GM18861 (cell line): ENCODE measurements around the gene S100PBP.

ENCODE experiments used
- ATAC-seq: cut with Tn5 transposase; IDR thresholded peaks from one replicate; pipeline ENCODE4 v1.9.1; 2021; ENCODE audit not compliant: unreplicated experiment

Gene S100PBP

DNA sequence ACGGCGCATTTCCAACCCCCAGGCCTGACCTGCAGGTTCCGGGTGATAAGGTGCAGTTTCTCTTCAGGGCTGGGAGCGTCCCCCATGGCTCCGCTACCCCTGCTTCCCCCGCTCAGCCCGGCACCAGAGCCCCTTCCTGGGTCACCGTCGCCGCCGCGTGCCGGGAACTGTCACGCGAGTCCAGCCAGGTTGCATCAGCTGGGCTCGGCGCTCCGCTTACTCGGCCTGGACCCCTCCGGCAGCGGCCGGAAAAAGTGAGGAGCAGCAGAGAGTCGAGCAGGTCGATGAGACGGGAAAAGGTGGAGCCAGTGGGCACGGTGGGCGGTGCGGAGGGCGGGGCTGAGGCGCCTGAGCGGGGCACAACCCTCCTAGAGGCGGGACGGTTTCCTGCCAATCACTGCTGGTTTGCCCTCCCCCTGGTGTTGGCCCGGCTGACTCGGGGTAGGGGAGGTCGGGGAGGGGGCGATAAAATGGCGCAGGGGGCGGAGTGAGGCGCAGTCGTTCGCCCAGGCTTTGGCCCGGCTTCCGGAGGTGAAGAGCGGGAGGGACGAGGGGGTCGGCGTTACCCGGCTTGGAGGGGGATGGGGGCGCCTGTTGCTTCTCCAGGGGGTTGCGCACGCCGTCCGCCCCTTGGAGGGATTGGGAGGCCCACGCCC, at the start of gene S100PBP, which contains the start of gene YARS1:
S100PBP (plus strand) TSS at position 495 of the 656 bp plus-strand sequence. CDS start 8,447 bp downstream, outside the sequence.
YARS1 (minus strand) TSS at position 200 of the 656 bp plus-strand sequence; CDS start at position 86, 114 bp downstream.
- ATAC-seq, result peak; percentile 69

DNA sequence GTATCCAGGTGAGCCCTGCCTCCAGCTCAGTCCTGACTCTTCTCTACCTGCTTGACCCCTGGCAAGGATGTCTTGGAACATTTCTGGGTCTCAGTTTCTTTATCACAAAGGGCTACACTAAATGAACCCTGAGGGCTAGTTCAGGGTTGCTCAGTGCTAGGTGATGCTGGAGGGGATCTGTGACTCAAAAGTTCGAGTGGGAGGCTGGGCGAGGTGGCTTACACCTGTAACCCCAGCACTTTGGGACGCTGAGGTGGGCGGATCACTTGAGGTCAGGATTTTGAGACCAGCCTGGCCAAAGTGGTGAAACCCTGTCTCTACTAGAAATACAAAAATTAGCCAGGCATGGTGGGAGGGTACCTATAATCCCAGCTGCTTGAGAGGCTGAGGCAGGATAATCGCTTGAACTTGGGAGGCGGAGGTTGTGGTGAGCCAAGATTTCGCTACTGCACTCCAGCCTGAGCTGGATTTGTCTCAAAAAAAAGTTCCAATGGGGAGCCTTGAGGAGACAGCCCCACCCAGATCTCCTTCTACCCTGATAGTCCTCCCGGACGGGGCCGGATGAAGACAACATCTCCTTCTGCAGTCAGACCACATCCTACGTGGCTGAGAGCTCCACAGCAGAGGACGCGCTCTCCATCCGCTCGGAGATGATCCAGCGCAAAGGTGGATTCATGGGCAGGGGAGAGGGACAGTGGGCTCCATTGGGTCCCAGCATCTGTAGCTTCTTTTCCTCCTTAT, 49.2 kb upstream of the S100PBP start:
- ATAC-seq, result no peak

DNA sequence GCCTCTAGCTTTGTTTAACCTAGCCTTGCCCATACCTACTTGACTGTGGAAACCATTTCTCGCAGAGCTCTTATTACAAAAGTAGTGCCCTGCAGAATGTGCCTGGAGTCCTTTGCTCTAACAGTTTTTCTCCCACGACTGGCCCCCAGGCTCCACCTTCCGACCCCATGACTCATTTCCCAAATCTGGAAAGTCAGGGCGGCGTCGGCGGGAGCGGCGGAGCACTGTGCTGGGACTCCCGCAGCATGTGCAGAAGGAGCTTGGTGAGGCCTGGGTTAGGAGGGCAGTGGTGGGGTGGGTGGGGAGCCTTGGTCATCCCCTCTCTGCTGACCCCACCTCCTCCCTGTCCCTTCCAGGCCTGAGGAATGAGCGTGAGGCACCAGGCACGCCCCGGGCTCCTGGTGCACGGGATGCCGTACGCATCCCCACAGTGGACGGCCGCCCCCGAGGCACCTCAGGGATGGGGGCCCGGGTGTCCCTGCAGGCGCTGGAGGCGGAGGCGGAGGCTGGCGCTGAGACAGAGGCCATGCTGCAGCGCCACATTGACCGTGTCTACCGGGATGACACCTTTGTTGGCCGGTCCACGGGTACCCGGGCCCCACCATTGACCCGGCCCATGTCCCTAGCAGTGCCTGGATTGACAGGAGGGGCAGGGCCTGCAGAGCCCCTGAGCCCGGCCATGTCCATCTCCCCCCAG, 47.8 kb upstream of the S100PBP start:
- ATAC-seq, result no peak

DNA sequence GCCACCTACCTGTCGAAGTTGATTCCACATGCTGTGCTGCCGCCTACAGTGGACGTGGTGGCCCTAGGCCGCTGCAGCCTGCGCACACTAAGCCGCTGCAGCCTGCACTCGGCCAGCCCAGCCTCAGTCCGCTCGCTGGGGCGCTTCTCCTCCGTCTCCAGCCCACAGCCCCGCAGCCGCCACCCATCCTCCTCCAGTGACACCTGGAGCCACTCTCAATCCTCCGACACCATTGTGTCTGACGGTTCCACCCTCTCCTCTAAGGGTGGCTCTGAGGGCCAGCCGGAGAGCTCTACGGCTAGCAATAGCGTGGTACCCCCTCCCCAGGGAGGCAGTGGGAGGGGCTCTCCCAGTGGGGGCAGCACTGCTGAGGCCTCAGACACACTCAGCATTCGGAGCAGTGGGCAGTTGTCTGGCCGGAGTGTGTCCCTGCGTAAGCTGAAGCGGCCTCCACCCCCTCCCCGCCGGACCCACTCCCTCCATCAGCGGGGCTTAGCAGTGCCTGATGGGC, 47.2 kb upstream of the S100PBP start:
- ATAC-seq, result no peak

DNA sequence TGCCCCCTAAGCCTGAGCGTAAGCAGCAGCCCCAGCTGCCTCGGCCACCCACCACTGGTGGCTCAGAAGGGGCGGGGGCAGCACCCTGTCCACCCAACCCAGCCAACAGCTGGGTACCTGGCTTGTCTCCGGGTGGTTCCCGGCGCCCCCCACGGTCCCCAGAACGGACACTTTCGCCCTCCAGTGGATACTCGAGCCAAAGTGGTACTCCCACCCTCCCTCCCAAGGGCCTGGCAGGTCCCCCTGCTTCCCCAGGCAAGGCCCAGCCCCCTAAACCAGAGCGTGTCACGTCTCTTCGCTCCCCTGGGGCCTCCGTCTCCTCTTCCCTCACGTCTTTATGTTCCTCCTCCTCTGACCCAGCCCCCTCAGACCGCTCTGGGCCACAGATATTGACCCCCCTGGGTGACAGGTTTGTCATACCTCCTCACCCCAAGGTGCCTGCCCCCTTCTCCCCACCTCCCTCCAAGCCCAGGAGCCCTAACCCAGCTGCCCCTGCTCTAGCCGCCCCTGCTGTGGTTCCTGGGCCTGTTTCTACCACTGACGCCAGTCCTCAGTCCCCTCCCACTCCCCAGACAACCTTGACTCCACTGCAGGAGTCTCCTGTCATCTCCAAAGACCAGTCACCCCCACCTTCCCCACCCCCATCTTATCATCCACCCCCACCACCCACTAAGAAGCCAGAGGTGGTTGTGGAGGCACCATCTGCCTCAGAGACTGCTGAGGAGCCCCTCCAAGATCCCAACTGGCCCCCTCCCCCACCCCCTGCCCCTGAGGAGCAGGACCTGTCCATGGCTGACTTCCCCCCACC, 46.5 kb upstream of the S100PBP start:
- no peak for ATAC-seq

DNA sequence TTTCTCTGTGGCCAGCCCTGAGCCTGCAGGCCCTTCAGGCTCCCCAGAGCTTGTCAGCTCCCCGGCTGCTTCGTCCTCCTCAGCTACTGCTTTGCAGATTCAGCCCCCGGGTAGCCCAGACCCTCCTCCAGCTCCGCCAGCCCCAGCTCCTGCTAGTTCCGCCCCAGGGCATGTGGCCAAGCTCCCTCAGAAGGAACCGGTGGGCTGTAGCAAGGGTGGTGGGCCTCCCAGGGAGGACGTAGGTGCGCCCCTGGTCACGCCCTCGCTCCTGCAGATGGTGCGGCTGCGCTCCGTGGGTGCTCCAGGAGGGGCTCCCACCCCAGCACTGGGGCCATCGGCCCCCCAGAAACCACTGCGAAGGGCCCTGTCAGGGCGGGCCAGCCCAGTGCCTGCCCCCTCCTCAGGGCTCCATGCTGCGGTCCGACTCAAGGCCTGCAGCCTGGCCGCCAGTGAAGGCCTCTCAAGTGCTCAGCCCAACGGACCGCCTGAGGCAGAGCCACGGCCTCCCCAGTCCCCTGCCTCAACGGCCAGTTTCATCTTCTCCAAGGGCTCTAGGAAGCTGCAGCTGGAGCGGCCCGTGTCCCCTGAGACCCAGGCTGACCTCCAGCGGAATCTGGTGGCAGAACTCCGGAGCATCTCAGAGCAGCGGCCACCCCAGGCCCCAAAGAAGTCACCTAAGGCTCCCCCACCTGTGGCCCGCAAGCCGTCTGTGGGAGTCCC, 45.7 kb upstream of the S100PBP start:
- ATAC-seq, result no peak

DNA sequence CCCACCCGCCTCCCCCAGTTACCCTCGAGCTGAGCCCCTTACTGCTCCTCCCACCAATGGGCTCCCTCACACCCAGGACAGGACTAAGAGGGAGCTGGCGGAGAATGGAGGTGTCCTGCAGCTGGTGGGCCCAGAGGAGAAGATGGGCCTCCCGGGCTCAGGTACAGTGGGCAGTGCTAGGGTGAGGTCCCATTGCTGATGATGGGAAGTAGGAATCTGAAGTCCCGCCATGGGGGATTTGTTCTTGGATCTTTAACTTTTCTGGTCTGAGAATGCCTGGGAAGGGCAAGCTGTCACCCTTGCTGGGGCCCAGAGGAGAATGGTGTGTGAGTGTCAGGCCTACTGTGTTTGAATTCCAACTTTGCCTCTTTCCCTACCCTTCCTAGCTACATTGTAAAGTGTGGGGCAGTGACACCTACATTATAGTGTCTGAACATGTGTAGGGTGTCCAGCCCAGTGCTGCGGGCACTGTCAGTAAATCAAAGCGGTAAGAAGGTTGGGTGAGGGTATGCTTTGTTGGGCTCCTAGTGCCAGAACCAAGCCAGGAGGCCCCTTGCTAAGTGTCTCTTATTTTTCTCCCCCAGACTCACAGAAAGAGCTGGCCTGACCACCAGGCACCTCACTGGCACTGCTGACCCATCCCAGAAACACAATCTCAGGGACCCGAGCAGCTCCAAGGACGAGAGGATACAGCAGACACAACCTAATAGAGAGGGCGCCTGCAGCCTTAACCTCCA, 45.0 kb upstream of the S100PBP start:
- ATAC-seq, result no peak

DNA sequence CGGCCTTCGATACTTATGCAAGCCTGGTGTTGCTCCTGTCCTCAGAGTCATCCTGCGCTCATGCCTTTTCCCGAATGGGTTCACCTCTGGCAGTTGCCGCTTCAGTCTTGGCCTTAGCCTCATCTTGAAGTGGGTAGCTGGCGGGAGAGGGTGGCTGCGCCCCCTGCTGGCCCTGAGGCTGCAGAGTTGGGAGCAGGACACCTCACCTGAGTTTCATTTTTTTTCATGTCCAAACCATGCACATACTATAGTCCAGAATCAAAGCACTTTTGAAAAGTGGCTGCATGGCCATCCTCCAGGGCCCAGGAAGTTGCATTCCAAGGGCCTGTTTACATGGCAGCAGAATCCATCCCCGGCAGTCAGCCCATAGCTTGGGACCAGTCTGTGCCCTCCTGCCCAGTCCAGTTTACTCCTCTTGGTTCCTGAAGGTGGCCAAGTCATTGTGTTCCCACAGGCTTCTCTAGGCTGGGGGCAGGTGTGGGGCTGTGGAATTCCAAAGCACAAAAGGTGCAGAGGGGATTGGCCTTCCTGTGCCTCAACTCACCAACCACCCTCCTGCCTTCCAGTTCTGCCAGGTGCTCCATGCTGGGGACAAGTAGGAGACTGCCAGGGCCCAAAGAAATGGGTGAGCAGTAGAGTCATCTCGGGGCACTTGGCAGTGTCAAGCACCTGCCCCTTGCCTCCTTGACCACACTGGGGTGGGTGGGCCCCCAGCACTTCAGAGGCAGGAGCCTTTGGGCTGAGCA, 44.3 kb upstream of the S100PBP start:
- ATAC-seq, result no peak

DNA sequence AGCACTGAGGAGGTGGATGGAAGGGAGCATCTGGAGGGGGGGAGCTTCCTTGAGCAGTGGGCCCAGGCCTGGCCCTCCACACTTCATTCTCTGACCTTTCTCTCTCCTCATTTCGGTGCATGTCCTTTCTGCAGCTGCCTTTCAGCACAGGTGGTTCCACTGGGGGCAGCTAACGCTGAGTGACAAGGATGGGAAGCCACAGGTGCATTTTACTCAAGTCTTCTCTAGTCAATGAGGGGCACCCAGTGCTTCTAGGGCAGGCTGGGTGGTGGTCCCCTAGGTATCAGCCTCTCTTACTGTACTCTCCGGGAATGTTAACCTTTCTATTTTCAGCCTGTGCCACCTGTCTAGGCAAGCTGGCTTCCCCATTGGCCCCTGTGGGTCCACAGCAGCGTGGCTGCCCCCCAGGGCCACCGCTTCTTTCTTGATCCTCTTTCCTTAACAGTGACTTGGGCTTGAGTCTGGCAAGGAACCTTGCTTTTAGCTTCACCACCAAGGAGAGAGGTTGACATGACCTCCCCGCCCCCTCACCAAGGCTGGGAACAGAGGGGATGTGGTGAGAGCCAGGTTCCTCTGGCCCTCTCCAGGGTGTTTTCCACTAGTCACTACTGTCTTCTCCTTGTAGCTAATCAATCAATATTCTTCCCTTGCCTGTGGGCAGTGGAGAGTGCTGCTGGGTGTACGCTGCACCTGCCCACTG, 43.5 kb upstream of the S100PBP start:
- no peak for ATAC-seq

DNA sequence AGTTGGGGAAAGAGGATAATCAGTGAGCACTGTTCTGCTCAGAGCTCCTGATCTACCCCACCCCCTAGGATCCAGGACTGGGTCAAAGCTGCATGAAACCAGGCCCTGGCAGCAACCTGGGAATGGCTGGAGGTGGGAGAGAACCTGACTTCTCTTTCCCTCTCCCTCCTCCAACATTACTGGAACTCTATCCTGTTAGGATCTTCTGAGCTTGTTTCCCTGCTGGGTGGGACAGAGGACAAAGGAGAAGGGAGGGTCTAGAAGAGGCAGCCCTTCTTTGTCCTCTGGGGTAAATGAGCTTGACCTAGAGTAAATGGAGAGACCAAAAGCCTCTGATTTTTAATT, 43.0 kb upstream of the S100PBP start:
- no peak for ATAC-seq

DNA sequence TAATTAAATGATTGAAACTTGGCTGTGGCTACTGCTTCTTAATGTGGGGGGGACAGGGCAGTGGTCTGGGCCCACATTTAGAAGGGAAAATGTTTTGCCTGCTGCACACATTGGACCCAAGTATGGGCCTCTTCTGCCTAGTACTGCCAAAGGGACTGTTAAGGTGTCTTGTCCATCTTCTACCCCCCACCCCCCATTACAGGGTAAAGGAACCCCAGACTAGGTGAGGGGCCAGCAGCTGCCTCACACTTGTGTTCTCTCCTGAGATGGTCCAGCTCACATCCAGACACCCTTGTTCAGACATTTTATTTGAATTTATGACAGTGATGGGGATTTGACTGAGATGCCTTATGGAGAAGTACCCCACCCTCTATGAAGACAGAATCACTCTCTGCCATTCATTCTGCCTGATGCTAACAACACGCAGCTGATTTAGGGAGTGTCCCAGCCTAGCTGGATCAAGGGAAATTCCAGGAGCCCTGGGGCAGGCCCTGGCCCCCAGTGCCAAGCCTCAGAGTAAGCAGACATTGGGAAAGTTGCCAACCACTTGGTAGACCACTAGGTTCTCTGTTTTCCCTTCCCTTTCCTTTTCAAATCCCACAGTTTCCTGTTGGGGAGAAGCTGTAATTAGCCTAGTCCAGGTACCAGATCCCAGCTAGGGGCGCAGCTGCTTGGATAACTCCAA, 42.4 kb upstream of the S100PBP start:
- no peak for ATAC-seq

DNA sequence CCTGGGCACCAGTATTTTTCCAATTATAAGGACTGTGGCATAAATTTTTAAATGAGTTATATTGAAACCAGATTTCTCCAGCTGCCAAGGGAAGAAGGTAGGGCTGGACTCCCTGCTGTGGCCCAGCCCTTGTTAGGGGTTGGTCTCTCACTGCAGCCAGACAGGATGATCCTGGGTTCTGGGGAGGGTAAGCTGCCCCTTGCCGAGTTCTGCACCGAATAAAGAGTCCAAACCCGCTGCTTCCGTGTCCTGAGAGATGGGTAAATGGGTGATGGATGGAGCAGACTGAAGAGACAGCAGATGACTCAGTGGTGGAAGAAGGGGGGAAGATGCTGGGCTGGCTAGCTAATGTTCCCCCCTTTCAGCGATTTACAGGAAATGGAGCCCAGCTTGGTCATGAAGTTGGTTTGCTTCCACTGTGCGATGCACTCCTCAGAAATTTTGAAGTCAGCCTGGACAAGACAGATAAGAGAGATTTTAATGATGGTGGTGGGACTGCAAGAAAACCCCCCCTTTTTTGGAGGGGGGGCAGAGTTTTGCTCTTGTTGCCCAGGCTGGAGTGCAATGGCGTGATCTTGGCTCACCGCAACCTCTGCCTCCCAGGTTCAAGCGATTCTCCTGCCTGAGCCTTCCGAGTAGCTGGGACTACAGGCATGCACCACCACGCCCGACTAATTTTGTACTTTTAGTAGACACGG, 41.7 kb upstream of the S100PBP start:
- ATAC-seq, result no peak

DNA sequence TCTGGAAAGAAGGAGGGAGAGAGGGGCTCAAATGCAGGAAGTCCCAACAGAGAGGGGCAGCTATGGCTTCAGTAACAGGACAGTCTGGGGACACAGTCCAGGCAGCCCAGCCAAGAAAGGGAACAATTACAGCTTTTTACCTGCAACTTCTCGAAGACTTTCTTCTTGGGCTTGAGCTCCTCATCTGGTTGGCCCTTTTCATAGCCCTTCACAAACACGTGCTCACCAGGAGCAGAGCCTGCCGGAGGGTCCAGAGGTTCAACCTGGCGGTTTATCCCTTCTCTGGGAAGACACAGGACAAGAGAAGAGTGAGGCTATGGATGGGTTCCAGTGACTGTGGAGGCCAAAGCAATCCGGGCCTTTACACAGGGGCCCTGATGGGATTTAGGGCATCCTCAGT, 38.2 kb upstream of the S100PBP start:
- no peak for ATAC-seq

DNA sequence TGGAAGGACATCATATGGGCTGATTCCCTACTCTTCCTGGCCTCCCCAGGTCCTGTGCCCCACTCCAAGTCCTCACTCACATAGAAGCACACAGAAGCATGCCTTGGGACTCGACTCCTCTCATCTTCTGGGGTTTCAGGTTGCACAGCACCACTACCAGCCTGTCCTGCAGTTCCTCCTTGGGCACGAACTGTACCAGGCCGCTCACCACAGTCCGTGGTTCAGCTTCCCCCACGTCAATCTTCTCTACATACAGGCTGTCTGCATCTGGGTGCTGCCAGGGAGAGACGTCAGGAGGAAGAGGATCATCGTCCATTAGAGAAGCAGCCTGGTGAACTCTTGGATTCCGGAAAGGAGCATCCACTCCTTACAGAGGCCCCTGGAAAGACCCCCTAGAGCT, 37.4 kb upstream of the S100PBP start:
- ATAC-seq, result no peak

DNA sequence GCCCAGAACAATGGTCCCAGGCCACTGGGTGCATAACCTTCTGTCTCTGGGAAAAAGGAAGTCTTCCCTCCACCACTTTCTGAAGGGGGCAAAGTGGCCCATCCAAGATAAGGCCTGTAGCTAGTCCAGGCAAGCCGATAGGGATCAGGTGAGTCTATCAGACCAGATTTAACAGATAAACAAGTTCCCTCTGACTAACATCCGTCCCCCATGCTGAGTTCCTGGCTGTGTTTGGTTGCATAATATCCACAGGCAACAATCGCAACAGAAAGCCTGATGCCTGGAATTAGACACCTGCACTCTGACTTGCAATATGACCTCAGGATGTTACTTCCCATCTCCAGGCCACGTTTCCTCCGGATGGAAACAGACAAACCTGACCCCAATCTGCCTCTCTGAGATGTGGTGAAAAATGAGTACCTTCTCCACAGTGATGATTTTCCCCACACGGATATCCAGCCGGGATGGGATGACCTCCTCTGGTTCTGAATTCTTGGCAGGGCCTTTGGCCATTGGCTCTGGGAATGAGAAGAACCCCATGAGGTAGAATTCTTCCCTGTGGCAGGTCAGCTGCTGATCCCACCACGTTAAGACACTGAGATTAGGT, 36.7 kb upstream of the S100PBP start:
- no peak for ATAC-seq

DNA sequence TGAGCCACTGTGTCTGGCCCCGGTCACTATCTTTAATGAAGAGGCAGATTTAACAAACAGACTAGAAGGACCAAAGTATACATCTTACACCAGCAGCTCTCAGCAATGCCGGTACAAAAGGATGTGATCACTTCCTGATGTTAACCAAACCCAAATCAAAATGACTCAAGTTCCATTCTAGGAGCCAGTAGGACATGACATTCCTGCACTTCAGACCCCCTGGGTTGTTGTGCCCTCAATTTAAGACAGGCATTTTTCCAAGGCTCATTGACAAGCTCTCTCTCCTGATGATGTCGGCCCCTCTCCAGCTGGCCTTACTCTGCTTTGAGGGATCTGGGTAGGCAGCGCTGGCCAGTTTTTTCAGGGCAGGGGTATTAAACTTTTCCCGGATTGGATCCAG, 35.4 kb upstream of the S100PBP start:
- no peak for ATAC-seq

DNA sequence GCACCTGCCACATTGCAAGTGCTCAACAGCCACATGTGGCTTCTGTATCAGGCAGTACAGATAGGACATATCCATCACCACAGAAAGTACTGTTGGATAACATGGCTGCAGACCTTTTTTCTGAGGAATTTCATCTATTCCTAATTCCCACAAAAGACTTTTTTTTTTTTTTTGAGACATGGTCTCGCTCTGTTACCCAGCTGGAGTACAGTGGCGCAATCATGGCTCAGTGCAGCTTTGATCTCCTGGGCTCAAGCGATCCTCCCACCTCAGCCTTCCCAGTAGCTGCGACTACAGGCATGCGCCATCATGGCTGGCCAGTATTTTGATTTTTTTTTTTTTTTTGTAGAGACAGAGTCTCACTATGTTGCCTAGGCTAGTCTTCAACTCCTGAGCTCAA, 33.6 kb upstream of the S100PBP start:
- ATAC-seq, result no peak
